HG02798 (cell line): Measurements from ENCODE around the gene ZDHHC3.

ENCODE experiments used
- ATAC-seq: cut with Tn5 transposase; IDR thresholded peaks from one replicate; pipeline ENCODE4 v1.9.1; 2021; ENCODE audit warnings: mild to moderate bottlenecking; ENCODE audit not compliant: unreplicated experiment, poor library complexity

Gene ZDHHC3

GRCh38 chr3:44976002-44976815, at the start of gene ZDHHC3, which contains the start of gene EXOSC7:
ZDHHC3 (minus strand) TSS chr3:44976174; CDS start chr3:44959436, 16,738 bp downstream.
EXOSC7 (plus strand) TSS chr3:44976244; CDS start chr3:44976278, 34 bp downstream.
- peak; percentile 86 for ATAC-seq

GRCh38 chr3:45024542-45025255, 48.7 kb upstream of the ZDHHC3 start:
- no peak for ATAC-seq

DNA sequence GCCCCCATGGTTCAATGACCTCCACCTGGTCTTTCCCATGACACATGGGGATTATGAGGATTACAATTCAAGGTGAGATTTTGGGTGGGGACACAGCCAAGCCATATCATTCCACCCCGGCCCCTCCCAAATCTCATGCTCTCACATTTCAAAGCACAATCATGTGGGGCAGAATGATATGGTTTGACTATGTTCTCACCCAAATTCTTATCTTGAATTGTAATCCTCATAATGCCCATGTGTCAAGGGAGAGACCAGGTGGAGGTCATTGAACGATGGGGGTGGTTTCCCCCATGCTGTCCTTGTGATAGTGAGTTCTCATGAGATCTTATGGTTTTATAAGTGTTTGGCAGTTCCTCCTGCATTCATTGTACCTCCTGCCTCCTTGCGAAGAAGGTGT, 47.7 kb upstream of the ZDHHC3 start:
- no peak for ATAC-seq

DNA sequence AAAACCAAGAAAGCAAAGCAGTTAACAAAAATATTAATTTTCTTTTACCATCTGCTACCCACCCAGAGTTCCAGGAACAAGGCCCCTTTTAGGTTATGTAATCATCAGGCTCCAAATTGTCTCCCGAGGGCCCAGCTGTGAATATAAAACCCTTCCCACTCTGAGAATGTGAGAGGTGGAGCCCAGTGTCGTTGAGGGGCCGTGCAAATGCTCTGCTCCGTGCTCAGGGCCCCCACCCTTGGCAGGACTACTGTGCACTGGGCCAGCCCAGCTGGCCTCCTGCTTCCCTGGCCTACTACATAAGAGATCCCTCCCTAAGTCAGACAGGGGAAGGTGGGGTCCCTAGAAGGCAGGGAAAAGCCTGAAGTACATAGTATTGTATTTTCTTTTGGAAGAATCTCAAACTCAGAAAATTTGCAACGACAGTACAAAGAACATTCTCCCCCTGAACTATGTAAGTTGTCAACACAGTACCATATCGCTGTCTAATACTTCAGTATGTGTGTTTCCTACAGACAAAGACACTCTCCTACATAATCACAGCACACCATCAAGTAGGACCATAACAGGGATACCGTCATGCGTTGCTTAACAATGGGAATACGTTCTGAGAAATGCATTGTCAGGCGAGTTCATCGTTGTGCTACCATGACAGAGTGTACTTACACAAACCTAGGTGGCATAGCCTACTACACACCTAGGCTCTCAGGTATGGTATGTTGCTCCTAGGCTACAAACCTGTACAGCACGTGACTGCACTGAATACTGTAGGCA, 45.7 kb upstream of the ZDHHC3 start:
- ATAC-seq: no peak

DNA sequence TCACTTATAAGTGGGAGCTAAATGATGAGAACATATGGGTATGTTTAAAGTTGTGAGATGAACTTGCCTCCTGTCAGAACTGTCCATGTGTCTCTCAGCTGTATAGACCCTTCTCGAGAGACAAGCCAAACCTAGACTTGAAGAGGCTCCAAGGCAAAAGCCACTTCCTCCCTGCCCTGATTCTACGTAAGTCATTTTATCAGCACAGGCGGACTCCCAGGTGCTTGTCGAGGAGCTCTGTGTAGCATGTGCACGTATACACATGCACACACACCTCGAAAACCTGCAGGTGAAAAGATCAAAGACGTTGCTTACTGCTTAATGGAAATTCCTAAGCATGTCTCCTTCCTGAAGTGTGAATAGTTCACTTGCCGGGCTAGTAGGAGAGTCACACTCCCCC, 44.6 kb upstream of the ZDHHC3 start:
- ATAC-seq: no peak

- ATAC-seq: no peak
These were observed 41.8 kb upstream of the ZDHHC3 start for GRCh38 chr3:45017821-45018220.

GRCh38 chr3:45016916-45017315, 40.9 kb upstream of the ZDHHC3 start:
- no peak for ATAC-seq

GRCh38 chr3:45012577-45012976, 36.6 kb upstream of the ZDHHC3 start:
- no peak for ATAC-seq

GRCh38 chr3:45011756-45012508, 36.0 kb upstream of the ZDHHC3 start:
- ATAC-seq: no peak

GRCh38 chr3:45010811-45011333, 34.9 kb upstream of the ZDHHC3 start:
- no peak for ATAC-seq

DNA sequence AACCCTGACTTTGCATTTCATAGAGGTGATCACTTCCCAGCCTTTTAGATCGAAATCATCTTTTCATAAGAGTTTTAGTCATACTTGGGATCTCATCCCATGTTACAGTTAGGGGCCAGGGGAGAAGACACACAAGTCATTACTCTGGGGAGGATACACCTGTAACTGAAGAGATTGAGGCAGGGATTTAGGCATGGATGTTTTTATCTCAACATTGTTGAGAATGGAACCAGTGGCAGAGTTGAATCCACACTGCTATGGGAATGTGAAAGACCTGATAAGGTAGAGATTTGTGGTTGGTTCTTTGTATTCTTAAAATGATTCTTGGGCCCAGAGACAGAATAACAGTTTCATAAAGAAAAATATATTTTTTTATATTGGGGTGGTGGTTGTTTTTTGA, 33.9 kb upstream of the ZDHHC3 start:
- ATAC-seq: no peak

DNA sequence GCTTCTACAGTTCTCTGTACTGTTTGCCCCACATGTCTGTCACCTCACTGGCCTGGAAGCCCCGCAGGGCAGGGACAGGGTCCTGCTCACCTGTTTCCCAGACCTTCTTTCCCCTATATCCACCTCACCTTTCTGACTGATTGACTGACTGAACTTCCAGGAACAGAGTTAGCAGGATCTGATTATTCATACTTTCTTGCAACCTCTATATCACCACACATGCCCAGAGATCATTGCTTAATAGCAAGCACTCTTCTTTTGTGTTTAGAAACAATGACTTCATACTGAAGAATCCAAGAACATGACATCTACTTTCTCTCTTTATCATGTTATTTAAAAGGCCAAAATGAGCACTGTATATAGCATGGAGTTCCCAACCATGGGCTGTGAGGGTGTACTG, 32.1 kb upstream of the ZDHHC3 start:
- ATAC-seq: no peak

DNA sequence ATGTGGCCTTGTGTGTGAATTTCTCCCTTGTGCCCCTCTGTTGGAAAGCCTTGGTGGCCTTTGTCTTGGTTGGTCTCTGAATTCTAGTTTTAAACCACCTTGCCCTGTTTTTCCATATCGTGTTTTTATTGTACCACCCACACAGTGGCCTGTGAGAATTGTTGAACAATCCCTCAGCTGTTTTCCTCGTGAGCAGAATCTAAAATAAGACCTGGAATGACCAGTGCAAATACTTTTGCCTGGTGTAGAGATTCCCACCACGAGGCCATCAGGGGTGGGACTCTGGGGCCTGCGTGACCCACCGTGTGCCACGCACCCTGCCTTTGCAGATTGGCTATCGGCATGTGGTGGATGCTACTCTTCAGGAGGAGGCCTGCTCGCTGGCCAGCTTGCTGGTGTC, 31.1 kb upstream of the ZDHHC3 start:
- ATAC-seq: no peak

GRCh38 chr3:45003859-45004258, 27.9 kb upstream of the ZDHHC3 start:
- ATAC-seq: no peak

GRCh38 chr3:45003406-45003805, 27.4 kb upstream of the ZDHHC3 start:
- ATAC-seq: no peak

DNA sequence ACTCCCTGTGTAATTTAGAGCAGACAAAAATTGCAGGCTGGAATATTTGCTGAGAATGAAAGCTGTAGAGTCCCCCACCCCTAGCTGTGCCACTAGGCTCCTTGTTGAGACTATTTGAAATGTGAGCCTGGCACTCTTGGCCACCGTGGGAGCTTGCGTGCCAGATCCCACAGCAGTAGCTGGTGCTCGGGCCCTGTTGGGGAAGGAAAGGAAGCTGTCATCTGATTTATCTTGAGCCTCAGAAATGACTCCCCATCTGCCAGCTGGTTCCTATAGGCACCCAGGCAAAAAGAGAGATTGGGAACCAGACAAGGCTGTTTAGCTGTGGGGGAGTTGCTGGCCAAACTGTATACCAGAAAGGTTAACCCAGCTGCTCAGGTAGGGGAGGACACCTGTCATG, 26.7 kb upstream of the ZDHHC3 start:
- no peak for ATAC-seq

- no peak for ATAC-seq
These were observed 26.2 kb upstream of the ZDHHC3 start for GRCh38 chr3:45002139-45002660.

- no peak for ATAC-seq
These were observed 25.8 kb upstream of the ZDHHC3 start for GRCh38 chr3:45001738-45002137.

- ATAC-seq: no peak
These were observed 24.8 kb upstream of the ZDHHC3 start for GRCh38 chr3:45000823-45001222.

GRCh38 chr3:44999782-45000181, 23.8 kb upstream of the ZDHHC3 start:
- ATAC-seq: no peak
